Osteoblast (primary cell): ENCODE measurements around the gene RECQL5. TPM values are rescaled to one million over a fixed set of nuclear protein-coding genes. Genes with fewer than 3 reads are reported as not detected.

ENCODE experiments used
- DNase-seq: peaks from one replicate; pipeline ENCODE4 v3.0.0; 2011; ENCODE audit warnings: low spot score, mixed read lengths; ENCODE audit not compliant: insufficient read length; ENCODE audit errors: missing footprints
- H2AFZ ChIP-seq: 2 replicates; pipeline ENCODE4 v1.6.0; 2011; ENCODE audit warnings: mild to moderate bottlenecking, low read length
- H3K27ac ChIP-seq: 2 replicates; pipeline ENCODE4 v1.5.1; 2011; ENCODE audit warnings: mild to moderate bottlenecking, low read depth, low read length, moderate library complexity
- H3K27me3 ChIP-seq: 2 replicates; pipeline ENCODE4 v1.6.0; 2012; ENCODE audit warnings: mild to moderate bottlenecking, control low read depth, inconsistent platforms, low read length, moderate library complexity; ENCODE audit not compliant: insufficient read depth
- H3K36me3 ChIP-seq: 2 replicates; pipeline ENCODE4 v1.5.1; 2011; ENCODE audit warnings: mild to moderate bottlenecking, low read length, control low read depth, moderate library complexity; ENCODE audit not compliant: insufficient read depth
- H3K4me1 ChIP-seq: 2 replicates; pipeline ENCODE4 v1.5.1; 2011; ENCODE audit warnings: mild to moderate bottlenecking, low read length, control low read depth, moderate library complexity; ENCODE audit not compliant: insufficient read depth
- H3K4me2 ChIP-seq: 2 replicates; pipeline ENCODE4 v1.6.0; 2011; ENCODE audit warnings: mild to moderate bottlenecking, low read length; ENCODE audit not compliant: insufficient read depth
- H3K4me3 ChIP-seq: fragments of 200-600 bp; sonication (generic); 3 replicates; pipeline ENCODE4 v1.5.1; 2012; ENCODE audit warnings: mild to moderate bottlenecking, low read length, inconsistent platforms; ENCODE audit not compliant: insufficient read depth
- H3K79me2 ChIP-seq: 2 replicates; pipeline ENCODE4 v1.6.0; 2012; ENCODE audit warnings: mild to moderate bottlenecking, low read length, control low read depth, inconsistent platforms; ENCODE audit not compliant: insufficient read depth
- H3K9me3 ChIP-seq: 2 replicates; pipeline ENCODE4 v1.5.1; 2011; ENCODE audit warnings: low read depth, low read length, control low read depth
- H4K20me1 ChIP-seq: 2 replicates; pipeline ENCODE4 v1.6.0; 2012; ENCODE audit warnings: mild to moderate bottlenecking, low read length, control low read depth; ENCODE audit not compliant: insufficient read depth
- CTCF ChIP-seq: IDR thresholded peaks from 2 replicates; pipeline ENCODE4 v1.5.1; 2011; ENCODE audit warnings: mild to moderate bottlenecking, low read depth, low read length, moderate library complexity; ENCODE audit errors: extremely low read depth
- total RNA-seq: library from RNA; depleted of rRNA; stranded (reverse); fragments of >200 nt; gene quantifications from 2 replicates; pipeline ENCODE4 v1.2.3, GENCODE V29; 2012

Gene RECQL5
- total RNA-seq, 1 donor: 17.7 TPM

DNA sequence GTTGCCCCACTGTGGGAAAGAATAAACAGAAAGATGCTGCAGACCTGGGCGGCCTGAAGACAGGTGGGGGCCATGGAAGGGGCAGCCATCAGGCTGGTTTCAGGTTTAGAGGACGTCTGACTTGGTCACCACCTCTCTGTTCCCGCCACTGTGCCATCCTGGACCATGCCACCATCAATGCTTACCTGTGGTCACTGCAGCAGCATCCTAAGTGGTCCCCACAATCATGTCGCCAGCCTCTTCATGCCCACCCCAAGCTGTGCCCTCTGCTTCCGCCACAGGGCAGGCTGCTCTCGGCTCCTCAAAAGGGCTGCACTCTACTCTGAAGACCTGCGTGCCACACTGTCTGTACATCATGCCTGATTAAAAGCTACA lies 23.3 kb downstream of the RECQL5 start:
- H3K4me3 ChIP-seq: no peak overlapping the region
- DNase-seq: no peak
- TF ChIP-seq CTCF: no peak

GRCh38 chr17:75642784-75643642 lies 23.9 kb downstream of the RECQL5 start:
- Histone ChIP-seq H3K4me3 (no peak overlapping the region), H3K4me1 (no peaks in the 10 kb centered on the region), H3K27me3 (no peaks in the 10 kb centered on the region), H3K4me2 (no peak overlapping the region), H3K9me3 (no peaks in the 10 kb centered on the region), H4K20me1 (no peaks in the 10 kb centered on the region), H2AFZ (no peak overlapping the region), H3K27ac (no peak overlapping the region), H3K79me2 (no peaks in the 10 kb centered on the region), H3K36me3 (no peaks in the 10 kb centered on the region)
- TF ChIP-seq CTCF: no peak
- DNase-seq: peak; percentile 81

More for the DNA sequence above, 23.3 kb downstream of the RECQL5 start:
- Histone ChIP-seq H3K79me2 (no peaks in the 10 kb centered on the region), H3K27ac (no peak overlapping the region), H3K4me1 (no peaks in the 10 kb centered on the region), H3K4me2 (no peak overlapping the region), H4K20me1 (no peaks in the 10 kb centered on the region), H2AFZ (no peak overlapping the region), H3K36me3 (no peaks in the 10 kb centered on the region), H3K9me3 (no peaks in the 10 kb centered on the region), H3K27me3 (no peaks in the 10 kb centered on the region)

DNA sequence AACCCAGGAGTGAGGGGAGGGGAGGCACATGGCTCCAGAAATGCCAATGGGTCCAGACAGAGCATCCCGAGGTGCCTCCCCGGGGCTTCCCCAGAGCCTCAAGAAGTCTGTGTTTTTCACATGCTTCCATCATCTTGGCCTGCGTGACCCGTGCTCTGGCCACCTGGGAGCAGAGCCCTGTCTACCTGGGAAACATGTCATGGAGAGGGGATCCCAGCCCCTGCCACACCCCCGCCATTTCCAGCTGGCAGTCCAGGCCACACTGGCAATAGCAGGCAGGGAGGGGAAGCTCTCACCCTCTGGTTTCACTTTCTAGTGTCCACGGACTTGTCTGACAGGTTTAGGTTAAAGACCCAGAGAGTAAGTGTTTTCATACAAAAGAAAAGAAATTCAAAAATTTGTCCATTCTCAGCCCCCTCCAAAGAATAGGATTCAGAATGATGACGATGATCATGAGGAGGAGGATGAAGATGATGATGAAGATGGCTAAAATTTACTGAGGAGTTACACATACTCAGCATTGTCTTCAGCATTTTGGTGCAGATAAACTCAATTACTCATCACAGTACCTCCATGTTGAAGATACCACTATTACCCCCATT lies 24.7 kb downstream of the RECQL5 start:
- Histone ChIP-seq H3K9me3 (no peaks in the 10 kb centered on the region), H3K27me3 (no peaks in the 10 kb centered on the region), H3K79me2 (no peaks in the 10 kb centered on the region), H3K4me1 (no peaks in the 10 kb centered on the region), H2AFZ (no peak overlapping the region), H3K36me3 (no peaks in the 10 kb centered on the region), H3K4me2 (no peak overlapping the region), H3K4me3 (no peak overlapping the region), H3K27ac (no peak overlapping the region), H4K20me1 (no peaks in the 10 kb centered on the region)
- TF ChIP-seq CTCF: no peak
- peak; percentile 52 for DNase-seq

DNA sequence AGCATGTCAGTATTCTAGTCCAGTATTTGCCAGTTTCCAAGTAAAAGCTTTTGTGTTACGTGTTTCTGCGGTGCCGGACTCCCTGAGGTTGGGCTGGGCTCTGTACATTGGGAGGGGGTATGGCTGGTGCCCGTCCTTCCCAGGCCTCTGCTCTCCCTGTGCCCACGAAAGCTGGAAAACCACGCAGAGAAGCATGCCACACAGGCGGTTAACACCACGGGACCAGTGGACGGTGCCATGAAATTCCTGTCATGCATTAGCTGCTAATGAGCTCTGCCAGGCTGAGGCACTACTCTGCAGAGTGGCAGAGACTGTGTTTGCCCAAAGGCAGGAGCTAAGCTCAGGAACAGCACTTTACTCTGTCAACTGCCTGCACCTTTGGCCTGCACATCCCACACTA lies 25.6 kb downstream of the RECQL5 start:
- Histone ChIP-seq H3K27ac (no peak overlapping the region), H2AFZ (no peak overlapping the region), H3K4me3 (no peak overlapping the region), H4K20me1 (no peaks in the 10 kb centered on the region), H3K4me1 (no peaks in the 10 kb centered on the region), H3K27me3 (no peaks in the 10 kb centered on the region), H3K9me3 (no peaks in the 10 kb centered on the region), H3K79me2 (no peaks in the 10 kb centered on the region), H3K36me3 (no peaks in the 10 kb centered on the region), H3K4me2 (no peak overlapping the region)
- TF ChIP-seq CTCF: no peak
- peak; percentile 74 for DNase-seq
